LNCAP (cell line): ENCODE measurements around the gene JUP.

ENCODE experiments used
- TF ChIP-seq, protein P1 (sequence below): fragments of 450-650 bp; IDR thresholded peaks from 2 replicates; pipeline ENCODE4 v1.5.1; 2017; ENCODE audit warnings: mild to moderate bottlenecking

JUP gene

GRCh38 chr17:41781404-41782110 is 5.0 kb downstream of the JUP start:
- TF ChIP-seq, protein P1, sequence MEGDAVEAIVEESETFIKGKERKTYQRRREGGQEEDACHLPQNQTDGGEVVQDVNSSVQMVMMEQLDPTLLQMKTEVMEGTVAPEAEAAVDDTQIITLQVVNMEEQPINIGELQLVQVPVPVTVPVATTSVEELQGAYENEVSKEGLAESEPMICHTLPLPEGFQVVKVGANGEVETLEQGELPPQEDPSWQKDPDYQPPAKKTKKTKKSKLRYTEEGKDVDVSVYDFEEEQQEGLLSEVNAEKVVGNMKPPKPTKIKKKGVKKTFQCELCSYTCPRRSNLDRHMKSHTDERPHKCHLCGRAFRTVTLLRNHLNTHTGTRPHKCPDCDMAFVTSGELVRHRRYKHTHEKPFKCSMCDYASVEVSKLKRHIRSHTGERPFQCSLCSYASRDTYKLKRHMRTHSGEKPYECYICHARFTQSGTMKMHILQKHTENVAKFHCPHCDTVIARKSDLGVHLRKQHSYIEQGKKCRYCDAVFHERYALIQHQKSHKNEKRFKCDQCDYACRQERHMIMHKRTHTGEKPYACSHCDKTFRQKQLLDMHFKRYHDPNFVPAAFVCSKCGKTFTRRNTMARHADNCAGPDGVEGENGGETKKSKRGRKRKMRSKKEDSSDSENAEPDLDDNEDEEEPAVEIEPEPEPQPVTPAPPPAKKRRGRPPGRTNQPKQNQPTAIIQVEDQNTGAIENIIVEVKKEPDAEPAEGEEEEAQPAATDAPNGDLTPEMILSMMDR: no peak

GRCh38 chr17:41779954-41780353 is 6.6 kb downstream of the JUP start:
- TF ChIP-seq, protein P1: no peak

DNA sequence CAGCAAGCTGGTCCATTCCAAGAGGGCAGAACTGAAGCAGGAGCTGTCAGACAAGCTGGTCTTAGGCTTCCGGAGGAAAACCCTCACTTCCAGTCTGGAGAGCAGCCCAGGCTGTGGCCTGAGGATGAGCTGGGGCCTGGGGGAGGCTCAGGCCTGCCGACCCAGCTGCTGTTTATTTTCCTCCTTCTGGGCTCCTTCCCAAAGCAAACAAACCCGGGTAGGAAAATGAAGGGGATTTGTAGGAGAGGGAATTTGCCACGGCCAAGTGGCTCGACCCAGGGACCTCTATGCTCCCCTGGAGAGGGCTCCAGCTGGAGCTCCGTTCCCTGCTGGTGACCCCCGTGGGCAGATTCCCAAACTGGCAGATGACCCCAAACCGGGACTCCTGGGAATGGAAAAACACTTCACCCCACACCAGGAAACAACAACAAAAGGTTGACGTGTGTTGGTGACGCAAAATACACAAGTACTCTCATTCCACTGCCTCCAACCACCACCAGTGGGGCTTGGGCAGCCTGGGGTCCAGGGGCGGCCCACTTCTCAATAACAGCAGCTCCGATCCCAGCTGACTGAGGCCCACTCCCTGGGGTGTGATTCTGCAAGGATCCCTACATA is 8.8 kb downstream of the JUP start:
- TF ChIP-seq, protein P1: no peak

- TF ChIP-seq, protein P1: no peak
Observed at GRCh38 chr17:41777157-41777573, 9.3 kb downstream of the JUP start.

GRCh38 chr17:41775394-41776226 is 10.9 kb downstream of the JUP start:
- TF ChIP-seq, protein P1: no peak

- TF ChIP-seq, protein P1: no peak
Observed at GRCh38 chr17:41773731-41774193, 12.7 kb downstream of the JUP start.

DNA sequence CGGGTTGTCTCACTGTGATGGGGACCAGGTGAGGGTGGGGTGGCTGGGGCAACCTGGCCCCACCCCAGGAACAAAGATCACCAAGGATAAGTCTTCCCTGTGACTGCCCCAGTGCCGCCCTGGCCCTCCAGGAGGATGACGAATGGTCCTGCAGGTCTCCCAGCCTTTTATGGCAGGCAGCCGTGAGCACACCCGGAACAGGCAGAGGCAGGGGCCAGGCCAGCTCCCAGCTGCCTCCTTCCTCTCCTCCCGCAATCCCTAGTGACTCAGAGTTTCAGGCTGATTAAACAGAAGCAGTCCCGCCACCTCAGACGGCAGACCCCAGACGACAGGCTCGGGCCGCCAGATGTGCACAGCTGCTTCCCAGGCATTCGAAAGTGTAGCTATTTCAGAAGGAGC is 13.3 kb downstream of the JUP start:
- TF ChIP-seq, protein P1: no peak
